SK-N-SH treated with all-trans-retinoic acid at 6 μM for 48 hours (cell line): ENCODE measurements around the gene PACSIN2.
"Not testable (repeated sequence)": the region's sequence is repeated elsewhere in the genome, so short reads cannot be mapped to it uniquely, and the experiment has no call there.

Source experiments
- BACH2 ChIP-seq: fragments of 250-450 bp; sonication (Bioruptor Pico); IDR thresholded peaks from 2 replicates; pipeline ENCODE4 v1.9.0; 2021; ENCODE audit warnings: mild to moderate bottlenecking, borderline replicate concordance
- CREB5 ChIP-seq: fragments of 250-450 bp; sonication (Bioruptor Pico); IDR thresholded peaks from 2 replicates; pipeline ENCODE4 v1.5.1; 2020; ENCODE audit warnings: low read depth, mild to moderate bottlenecking, moderate library complexity
- CSDC2 ChIP-seq: fragments of 250-450 bp; sonication (Bioruptor Pico); IDR thresholded peaks from 2 replicates; pipeline ENCODE4 v1.5.0; 2020; ENCODE audit warnings: mild to moderate bottlenecking, moderate library complexity
- GLIS3 ChIP-seq: fragments of 250-450 bp; sonication (Bioruptor Pico); IDR thresholded peaks from 2 replicates; pipeline ENCODE4 v1.5.0; 2020; ENCODE audit warnings: mild to moderate bottlenecking, moderate library complexity
- PATZ1 ChIP-seq: fragments of 250-450 bp; sonication (Bioruptor Pico); IDR thresholded peaks from 2 replicates; pipeline ENCODE4 v1.8.0; 2020; ENCODE audit warnings: mild to moderate bottlenecking, moderate library complexity, borderline replicate concordance
- PPARA ChIP-seq: fragments of 250-450 bp; sonication (Bioruptor Pico); IDR thresholded peaks from 2 replicates; pipeline ENCODE4 v1.5.0; 2020; ENCODE audit warnings: mild to moderate bottlenecking, borderline replicate concordance
- TSHZ2 ChIP-seq: fragments of 250-450 bp; sonication (Bioruptor Pico); IDR thresholded peaks from 2 replicates; pipeline ENCODE4 v1.5.0; 2020; ENCODE audit warnings: mild to moderate bottlenecking, moderate library complexity
- ZFP3 ChIP-seq: fragments of 250-450 bp; sonication (Bioruptor Pico); IDR thresholded peaks from 2 replicates; pipeline ENCODE4 v1.5.0; 2020; ENCODE audit warnings: mild to moderate bottlenecking, moderate library complexity
- ZFP30 ChIP-seq: fragments of 450-650 bp; formaldehyde crosslinking; IDR thresholded peaks from 2 replicates; pipeline ENCODE4 v1.5.0; 2022; ENCODE audit warnings: mild to moderate bottlenecking, moderate library complexity
- ZNF565 ChIP-seq: fragments of 450-650 bp; formaldehyde crosslinking; conservative IDR thresholded peaks from 2 replicates; pipeline ENCODE4 v1.5.0; 2020; ENCODE audit warnings: low read depth, mild to moderate bottlenecking, moderate library complexity

- TF ChIP-seq TSHZ2 (CRISPR knock-in tag); CREB5 (CRISPR knock-in tag); ZFP30 (CRISPR knock-in tag); CSDC2; PPARA; ZNF565; GLIS3 (CRISPR knock-in tag); ZFP3 (CRISPR knock-in tag); PATZ1 (CRISPR knock-in tag); BACH2 (CRISPR knock-in tag): not testable (repeated sequence)
Measured at GRCh38 chr22:42995654-42996053, 19.3 kb downstream of the PACSIN2 start.
